DMS53 treated with DMSO at 0.1 percent for 48 hours (cell line): Measurements from ENCODE around the gene BRPF3.
"Not testable (repeated sequence)": the region's sequence is repeated elsewhere in the genome, so short reads cannot be mapped to it uniquely, and the experiment has no call there.

ENCODE experiments used
- DNase-seq: peaks from one replicate; lab custom pipeline; 2025; ENCODE audit not compliant: unreplicated experiment; lab: John Stamatoyannopoulos, UW

The BRPF3 gene

DNA sequence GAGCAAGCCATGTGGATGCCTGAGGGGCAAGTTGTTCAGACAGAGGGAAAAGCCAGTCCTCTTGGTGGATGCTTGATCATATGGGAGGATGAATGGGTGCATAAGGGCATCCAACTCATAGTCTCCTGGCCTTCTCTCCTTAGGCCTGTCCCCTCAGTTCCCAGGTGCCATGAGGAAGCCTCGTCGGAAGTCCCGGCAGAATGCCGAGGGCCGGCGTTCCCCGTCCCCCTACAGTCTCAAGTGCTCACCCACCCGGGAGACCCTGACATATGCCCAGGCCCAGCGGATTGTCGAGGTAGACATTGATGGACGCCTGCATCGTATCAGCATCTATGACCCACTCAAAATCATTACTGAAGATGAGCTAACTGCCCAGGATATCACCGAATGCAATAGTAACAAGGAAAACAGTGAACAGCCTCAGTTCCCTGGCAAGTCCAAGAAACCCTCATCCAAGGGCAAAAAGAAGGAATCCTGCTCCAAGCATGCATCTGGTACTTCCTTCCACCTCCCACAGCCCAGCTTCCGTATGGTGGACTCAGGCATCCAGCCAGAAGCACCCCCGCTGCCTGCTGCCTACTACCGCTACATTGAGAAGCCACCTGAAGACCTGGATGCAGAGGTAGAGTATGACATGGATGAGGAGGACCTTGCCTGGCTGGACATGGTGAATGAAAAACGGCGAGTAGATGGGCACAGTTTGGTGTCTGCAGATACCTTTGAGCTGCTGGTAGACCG lies 3.8 kb downstream of the BRPF3 start:
- DNase-seq: no peak

DNA sequence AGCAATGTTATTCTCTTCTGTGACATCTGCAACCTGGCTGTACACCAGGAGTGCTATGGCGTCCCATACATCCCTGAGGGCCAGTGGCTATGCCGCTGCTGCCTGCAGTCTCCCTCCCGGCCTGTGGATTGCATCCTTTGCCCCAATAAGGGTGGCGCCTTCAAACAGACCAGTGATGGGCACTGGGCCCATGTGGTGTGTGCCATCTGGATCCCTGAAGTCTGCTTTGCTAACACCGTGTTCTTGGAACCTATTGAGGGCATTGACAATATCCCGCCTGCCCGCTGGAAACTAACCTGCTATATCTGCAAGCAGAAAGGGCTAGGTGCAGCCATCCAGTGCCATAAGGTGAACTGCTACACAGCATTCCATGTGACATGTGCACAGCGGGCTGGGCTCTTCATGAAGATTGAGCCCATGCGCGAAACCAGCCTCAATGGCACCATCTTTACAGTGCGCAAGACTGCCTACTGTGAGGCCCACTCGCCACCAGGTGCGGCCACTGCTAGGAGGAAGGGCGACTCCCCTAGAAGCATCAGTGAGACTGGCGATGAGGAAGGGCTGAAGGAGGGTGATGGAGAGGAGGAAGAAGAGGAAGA lies 4.6 kb downstream of the BRPF3 start:
- DNase-seq: no peak

GRCh38 chr6:36201612-36202011 lies 5.1 kb downstream of the BRPF3 start:
- no peak for DNase-seq

DNA sequence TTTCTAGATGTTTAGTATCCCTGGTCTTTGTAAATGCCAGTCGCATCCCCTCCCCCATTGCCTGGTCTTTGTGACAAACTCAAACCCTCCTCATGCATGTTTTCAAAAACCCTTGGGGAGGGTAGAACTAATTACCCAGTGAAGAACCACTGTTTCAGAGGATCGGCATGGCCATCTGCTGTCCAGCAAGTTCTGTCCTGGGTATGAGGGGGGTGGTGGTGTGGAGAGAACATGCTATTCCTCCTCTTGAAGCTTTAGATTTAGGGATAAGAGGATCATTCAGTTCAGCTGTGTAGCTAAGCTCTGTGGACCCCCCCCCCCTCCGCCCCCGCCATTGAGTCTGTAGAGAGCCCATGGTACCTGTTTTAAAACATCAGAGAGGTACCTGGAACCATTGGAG lies 5.6 kb downstream of the BRPF3 start:
- DNase-seq: no peak

DNA sequence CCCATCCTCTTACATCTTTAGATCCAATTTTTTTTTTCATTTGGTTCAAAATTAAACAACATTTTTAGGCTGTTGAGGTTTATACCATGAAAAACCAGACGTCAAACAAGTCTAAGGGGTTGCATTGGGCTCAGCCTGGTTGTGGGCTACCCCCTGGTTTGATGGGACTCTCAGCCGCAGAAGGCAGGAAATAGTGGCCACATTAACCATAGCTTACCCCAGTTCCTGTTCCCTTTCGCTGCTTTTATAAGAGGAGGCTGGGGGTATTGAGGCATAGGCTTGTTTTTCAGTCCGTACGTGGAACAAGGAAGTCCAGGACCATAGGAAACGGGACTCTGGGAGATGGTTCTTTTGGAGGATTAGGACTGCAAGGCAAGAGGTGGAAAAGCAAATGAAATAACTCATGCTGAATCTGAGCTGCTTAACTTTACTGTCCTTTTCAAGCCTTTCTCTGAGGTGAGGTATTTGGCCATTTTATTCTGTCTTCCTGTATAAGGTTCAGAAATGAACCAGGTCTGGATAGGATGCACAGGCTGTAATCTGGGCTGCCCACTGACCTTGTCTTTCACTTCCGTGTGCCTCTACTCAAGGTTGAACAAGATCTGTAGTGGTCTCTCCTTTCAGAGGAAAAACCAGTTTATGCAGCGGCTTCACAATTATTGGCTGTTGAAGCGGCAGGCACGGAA lies 7.7 kb downstream of the BRPF3 start:
- no peak for DNase-seq

- no peak for DNase-seq
Measured at GRCh38 chr6:36207155-36207554, 10.6 kb downstream of the BRPF3 start.

DNA sequence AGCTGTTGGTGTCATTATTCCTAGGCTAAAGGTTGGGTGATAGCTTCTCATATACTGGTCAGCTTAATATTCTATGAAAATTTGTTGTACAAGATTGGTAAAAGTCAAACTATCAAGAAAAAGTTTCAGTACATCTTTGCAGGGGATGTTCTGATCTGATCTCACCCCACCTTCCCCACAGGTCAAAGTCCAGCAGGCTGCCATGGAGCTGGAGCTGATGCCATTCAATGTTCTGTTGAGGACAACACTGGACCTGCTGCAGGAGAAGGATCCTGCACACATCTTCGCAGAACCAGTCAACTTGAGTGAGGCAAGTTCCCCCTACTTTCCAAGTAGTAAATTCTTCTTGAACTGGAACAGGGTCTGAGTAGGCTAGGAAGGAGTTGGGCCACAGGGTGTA lies 13.1 kb downstream of the BRPF3 start:
- DNase-seq: no peak

GRCh38 chr6:36210182-36210581 lies 13.6 kb downstream of the BRPF3 start:
- no peak for DNase-seq

DNA sequence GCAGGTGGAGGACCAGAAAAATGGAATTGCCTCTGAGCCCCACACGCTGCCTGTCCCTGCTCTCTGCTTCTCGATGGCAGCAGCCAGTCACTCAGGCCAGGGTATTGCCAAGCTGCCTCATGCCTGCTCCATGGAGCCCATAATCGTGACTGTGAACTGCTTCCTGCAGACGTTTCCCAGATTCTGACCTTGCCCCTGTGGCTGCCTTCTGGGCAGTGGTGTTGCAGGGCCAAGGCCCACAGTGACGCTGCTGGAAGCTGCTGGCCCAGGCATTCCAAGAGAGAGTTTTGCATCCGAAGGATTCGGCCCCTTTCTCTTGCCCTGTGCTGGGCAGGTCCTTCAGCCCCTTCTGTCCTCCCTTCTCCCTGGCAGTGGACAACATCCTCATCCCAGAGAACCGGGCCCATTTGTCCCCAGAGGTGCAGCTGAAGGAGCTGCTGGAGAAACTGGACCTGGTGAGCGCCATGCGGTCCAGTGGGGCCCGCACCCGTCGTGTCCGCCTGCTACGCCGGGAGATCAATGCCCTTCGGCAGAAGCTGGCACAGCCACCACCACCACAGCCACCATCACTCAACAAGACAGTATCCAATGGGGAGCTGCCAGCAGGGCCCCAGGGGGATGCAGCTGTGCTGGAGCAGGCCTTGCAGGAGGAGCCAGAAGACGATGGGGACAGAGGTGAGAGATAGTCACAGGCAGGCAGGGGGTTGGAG lies 14.5 kb downstream of the BRPF3 start:
- DNase-seq: no peak

DNA sequence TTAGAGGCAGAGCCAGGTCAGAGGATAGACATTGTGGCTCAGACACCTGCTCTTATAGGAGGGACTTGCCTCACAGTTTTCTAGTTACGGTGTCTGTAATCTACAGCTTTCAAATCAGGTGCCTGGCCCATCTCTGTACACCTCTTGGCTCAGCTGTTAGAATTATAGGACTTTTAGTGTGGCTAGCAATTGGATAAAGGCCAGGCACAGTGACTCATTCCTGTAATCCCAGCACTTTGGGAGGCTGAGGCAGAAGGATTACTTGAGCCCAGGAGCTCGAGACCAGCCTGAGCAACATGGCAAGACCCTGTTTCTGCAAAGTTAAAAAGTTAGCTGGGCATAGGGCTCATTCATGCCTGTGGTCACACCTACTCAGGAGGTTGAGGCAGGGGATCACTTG lies 20.0 kb downstream of the BRPF3 start:
- DNase-seq: no peak

DNA sequence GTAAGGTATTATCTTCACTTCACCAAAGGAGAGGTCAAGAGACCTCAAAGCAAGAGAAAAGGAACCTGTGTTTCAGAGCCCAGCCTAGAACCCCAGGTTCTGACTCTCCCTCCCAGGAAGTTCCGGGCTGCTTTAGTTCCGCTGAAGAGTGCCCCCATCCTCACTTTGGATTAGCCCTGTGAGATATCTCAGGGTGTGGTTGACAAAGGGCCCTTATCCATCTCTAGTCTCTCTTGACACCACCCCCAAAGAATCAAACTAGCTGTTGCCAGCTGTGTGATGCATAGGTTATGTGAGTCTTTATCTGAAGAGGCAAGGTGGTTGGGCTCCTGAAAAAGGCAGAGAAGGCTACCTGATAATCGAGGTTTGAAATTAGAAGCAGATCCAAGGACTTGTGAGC lies 20.6 kb downstream of the BRPF3 start:
- DNase-seq: no peak

- DNase-seq: no peak
Measured at GRCh38 chr6:36217946-36218345, 21.4 kb downstream of the BRPF3 start.

DNA sequence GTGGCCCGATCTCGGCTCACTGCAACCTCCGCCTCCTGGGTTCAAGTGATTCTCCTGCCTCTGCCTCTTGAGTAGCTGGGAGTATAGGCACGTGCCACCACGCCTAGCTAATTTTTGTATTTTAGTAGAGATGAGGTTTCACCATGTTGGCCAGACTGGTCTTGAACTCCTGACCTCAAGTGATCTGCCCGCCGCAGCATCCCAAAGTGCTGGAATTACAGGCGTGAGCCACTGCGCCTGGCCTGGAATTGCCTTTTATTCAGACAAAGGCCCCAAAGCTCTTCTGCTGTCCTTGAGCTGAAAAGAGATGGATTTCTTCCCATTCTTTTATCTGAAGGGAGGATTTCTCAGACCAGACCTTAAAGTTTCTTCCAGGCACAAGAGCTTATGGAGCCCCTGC lies 22.0 kb downstream of the BRPF3 start:
- not testable (repeated sequence) for DNase-seq

GRCh38 chr6:36219081-36219480 lies 22.5 kb downstream of the BRPF3 start:
- no peak for DNase-seq

- DNase-seq: no peak
Measured at GRCh38 chr6:36220226-36220625, 23.7 kb downstream of the BRPF3 start.

DNA sequence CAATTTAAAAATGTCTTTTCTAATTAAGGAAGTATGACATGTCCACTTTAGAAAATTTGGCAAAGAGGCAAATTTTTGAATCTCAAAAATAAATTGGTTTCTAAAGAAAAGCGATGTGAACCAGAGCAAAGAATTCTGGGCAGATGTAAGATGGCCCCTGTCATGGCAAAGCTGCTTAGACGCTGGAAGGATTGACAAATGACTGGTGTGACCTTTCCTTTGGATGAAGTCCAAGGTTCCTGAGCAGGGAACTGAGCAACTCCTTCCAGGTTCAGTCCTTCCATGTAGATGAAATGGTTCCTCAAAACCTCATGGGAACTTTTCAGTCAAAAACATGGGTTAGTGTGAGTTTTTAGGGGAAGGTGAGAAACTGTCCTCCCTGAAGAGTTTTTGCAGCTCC lies 25.1 kb downstream of the BRPF3 start:
- no peak for DNase-seq

DNA sequence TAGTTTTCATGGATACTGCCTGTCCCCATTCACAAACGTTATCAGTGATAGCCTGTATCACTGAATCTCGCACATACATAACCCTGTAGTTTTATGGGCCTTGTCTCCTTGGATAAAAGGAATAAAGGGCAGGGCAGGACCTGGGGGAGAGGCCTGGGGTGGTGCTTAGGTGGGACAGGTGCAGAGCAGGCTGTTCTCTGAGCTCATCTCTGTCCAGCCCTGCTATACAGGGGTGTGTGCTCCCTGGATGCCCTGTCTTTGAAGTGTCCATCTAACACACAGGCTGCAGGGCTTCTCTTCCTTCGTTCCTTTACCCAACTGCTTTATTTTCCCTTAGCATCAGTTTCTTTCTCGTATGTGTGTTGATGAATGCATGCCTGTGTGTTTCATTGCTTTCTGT lies 26.4 kb downstream of the BRPF3 start:
- no peak for DNase-seq

DNA sequence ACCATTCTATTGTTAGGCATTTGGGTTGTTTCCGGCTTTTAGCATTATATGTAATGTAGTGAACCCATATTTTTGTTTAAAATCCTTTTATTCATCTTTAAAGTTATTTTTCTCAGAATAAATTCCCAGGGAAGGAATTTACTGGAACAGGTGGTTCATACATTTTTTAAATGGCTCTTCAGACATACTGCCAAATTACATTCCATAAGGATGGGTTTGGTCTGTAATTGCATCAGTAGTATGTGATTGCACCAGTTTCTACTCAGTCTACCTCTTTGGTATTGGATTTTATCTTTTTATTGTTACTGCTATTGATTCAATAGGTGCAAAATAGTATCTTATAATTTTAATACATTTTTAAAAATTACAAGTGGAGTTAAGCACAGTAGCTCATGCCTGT lies 27.2 kb downstream of the BRPF3 start:
- DNase-seq: no peak

DNA sequence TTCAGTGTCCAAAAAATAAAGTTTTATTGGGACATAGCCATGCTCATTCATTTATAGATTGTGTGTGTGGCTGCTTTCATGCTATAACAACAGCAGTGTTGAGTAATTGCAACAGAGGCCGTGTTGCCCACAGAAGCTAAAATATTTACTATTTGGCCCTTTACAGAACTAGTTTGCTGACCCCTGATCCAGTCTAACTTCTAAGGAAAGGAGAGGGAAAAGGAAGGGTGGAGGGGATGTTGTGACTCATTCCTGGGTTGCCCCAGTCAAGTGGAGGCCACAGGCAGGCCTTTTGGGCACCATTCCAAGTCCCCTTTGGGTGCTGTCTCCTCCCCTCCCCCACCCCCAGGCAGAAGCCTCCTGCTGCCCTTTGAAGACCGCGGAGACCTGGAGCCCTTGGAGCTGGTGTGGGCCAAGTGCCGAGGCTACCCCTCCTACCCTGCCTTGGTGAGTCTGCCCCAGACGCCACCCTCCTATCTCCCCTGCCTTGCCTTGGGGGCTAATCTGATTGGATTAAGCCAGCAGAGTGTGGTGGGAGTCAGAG lies 28.4 kb downstream of the BRPF3 start:
- DNase-seq: no peak

DNA sequence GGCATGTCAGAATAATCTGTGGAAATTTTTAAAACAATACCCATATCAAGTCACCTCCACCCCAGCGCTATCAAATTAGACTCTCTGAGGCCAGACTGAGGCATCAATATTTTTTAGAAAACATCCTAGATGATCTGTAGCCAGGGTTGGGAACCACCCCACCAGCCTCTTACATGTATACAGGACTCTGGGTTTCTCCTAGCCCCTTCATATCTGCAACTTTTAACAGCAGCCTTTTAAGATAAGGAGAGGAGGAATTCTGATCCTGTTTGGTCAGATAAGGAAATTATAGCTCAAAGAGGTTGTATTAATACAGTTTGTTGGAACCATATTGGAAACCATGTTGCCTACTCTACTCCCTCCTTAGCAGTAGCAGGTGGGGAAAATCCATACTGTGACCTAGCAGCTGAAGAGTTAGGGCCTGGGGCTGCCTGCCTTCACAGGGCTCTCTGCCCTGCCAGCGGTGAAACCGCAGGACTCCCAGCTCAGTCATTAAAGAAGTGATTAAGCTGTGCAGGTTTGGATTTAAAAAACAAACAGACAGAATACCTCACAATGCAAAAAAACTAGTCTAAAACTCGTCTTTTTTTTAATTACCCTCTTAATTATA lies 30.0 kb downstream of the BRPF3 start:
- no peak for DNase-seq
